DOHH2 (cell line): ENCODE measurements around the gene NIM1K.

ENCODE experiments used
- H3F3A ChIP-seq: fragments of 200-600 bp; sonication (generic), shearing (Covaris generic); 2 replicates; pipeline ENCODE4 v1.6.0; 2016; ENCODE audit warnings: antibody characterized with exemption, mild to moderate bottlenecking; ENCODE audit not compliant: control insufficient read depth, insufficient read depth
- H3K27ac ChIP-seq: fragments of 200-600 bp; sonication (generic); 2 replicates; pipeline ENCODE4 v1.5.1; 2014; ENCODE audit warnings: low read depth, mild to moderate bottlenecking, low read length, moderate library complexity
- H3K27me3 ChIP-seq: fragments of 200-600 bp; sonication (generic); 2 replicates; pipeline ENCODE4 v1.6.1; 2014; ENCODE audit warnings: mild to moderate bottlenecking, low read length, mixed read lengths; ENCODE audit not compliant: control insufficient read depth
- H3K36me3 ChIP-seq: fragments of 200-600 bp; sonication (generic); 2 replicates; pipeline ENCODE4 v1.6.1; 2014; ENCODE audit warnings: mild to moderate bottlenecking, low read length, moderate library complexity, mixed read lengths; ENCODE audit not compliant: control insufficient read depth
- H3K4me1 ChIP-seq: fragments of 200-600 bp; sonication (generic); 2 replicates; pipeline ENCODE4 v1.6.1; 2014; ENCODE audit warnings: mild to moderate bottlenecking, low read length, mixed read lengths; ENCODE audit not compliant: control insufficient read depth
- H3K4me2 ChIP-seq: fragments of 200-600 bp; sonication (generic); 2 replicates; pipeline ENCODE4 v1.6.0; 2014; ENCODE audit warnings: mild to moderate bottlenecking, low read length, moderate library complexity
- H3K4me3 ChIP-seq: fragments of 200-600 bp; sonication (generic); 2 replicates; pipeline ENCODE4 v1.5.1; 2014; ENCODE audit warnings: mild to moderate bottlenecking, low read length, mixed read lengths
- H3K79me2 ChIP-seq: fragments of 200-600 bp; sonication (generic); 2 replicates; pipeline ENCODE4 v1.6.1; 2014; ENCODE audit warnings: mild to moderate bottlenecking, low read length, mixed read lengths; ENCODE audit not compliant: control insufficient read depth
- H3K9me2 ChIP-seq: fragments of 200-600 bp; sonication (generic); replicated peaks from 2 replicates; pipeline ENCODE4 v1.6.1; 2014; ENCODE audit warnings: mild to moderate bottlenecking, low read length, mixed read lengths; ENCODE audit not compliant: control insufficient read depth
- H3K9me3 ChIP-seq: fragments of 200-600 bp; sonication (generic); 2 replicates; pipeline ENCODE4 v1.6.1; 2014; ENCODE audit warnings: antibody characterized with exemption, low read length, mixed read lengths; ENCODE audit not compliant: control insufficient read depth, insufficient read depth
- H4K20me1 ChIP-seq: fragments of 200-600 bp; sonication (generic); 2 replicates; pipeline ENCODE4 v1.6.0; 2014; ENCODE audit warnings: low read depth, mild to moderate bottlenecking, antibody characterized with exemption, low read length, moderate library complexity; ENCODE audit not compliant: control insufficient read depth, insufficient read depth
- EZH2phosphoT487 ChIP-seq: fragments of 200-600 bp; sonication (generic); IDR thresholded peaks from 2 replicates; pipeline ENCODE4 v1.6.1; 2017; ENCODE audit warnings: borderline replicate concordance, mild to moderate bottlenecking, antibody characterized with exemption, low read length, moderate library complexity, mixed read lengths
- TF ChIP-seq, protein P1 (sequence below): fragments of 200-600 bp; sonication (generic); IDR thresholded peaks from one replicate; pipeline ENCODE4 v1.5.1; 2014; ENCODE audit warnings: antibody characterized with exemption, mild to moderate bottlenecking, low read depth, low read length; ENCODE audit not compliant: poor library complexity, severe bottlenecking

Gene NIM1K

DNA sequence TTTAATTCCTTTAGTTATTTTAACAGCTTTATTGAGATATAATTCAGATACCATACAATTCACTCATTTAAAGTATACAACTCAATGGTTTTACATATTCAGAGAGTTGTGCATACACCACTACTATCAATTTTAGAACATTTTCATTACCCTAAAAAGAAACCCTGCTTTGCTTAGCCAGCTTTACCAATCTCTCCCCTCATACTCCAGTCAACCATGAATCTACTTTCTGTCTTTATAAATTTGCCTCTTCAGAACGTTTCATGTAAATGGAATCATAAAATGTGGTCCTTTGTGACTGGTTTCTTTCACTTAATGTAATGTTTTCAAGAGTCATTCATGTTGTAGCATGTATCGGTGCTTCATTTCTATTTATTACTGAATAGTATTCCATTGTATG is 24.9 kb downstream of the NIM1K start:
- no peak overlapping the region for H3K4me3 ChIP-seq
- no peaks in the 10 kb centered on the region for H3F3A ChIP-seq
- H3K4me1 ChIP-seq = no peaks in the 10 kb centered on the region
- H4K20me1 ChIP-seq = no peaks in the 10 kb centered on the region
- H3K27ac ChIP-seq = no peak overlapping the region
- no peaks in the 10 kb centered on the region for H3K9me2 ChIP-seq
- TF ChIP-seq EZH2phosphoT487 = no peak
- TF ChIP-seq, protein P1, sequence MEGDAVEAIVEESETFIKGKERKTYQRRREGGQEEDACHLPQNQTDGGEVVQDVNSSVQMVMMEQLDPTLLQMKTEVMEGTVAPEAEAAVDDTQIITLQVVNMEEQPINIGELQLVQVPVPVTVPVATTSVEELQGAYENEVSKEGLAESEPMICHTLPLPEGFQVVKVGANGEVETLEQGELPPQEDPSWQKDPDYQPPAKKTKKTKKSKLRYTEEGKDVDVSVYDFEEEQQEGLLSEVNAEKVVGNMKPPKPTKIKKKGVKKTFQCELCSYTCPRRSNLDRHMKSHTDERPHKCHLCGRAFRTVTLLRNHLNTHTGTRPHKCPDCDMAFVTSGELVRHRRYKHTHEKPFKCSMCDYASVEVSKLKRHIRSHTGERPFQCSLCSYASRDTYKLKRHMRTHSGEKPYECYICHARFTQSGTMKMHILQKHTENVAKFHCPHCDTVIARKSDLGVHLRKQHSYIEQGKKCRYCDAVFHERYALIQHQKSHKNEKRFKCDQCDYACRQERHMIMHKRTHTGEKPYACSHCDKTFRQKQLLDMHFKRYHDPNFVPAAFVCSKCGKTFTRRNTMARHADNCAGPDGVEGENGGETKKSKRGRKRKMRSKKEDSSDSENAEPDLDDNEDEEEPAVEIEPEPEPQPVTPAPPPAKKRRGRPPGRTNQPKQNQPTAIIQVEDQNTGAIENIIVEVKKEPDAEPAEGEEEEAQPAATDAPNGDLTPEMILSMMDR = no peak
- peaks cover 5% of the 10 kb centered on the region; the same call in 1 of the 2 replicates for H3K27me3 ChIP-seq
- no peaks in the 10 kb centered on the region for H3K36me3 ChIP-seq
- no peaks in the 10 kb centered on the region for H3K79me2 ChIP-seq
- no peaks in the 10 kb centered on the region for H3K9me3 ChIP-seq
- H3K4me2 ChIP-seq = no peak overlapping the region

DNA sequence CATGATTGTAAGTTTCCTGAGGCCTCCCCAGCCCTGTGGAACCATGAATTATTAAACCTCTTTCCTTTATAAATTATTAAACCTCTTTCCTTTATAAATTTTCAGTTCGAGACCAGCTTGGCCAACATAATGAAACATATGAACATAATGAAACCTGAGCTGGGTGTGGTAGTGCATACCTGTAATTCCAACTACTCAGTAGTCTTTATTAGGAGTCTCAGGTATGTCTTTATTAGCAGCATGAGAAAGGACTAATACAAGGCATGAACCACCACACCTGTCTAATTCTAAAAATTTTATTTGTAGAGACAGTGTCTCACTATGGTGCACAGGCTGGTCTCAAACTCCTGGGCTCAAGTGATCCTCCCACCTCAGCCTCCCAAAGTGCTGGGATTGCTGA is 27.1 kb downstream of the NIM1K start:
- H3K9me3 ChIP-seq = no peaks in the 10 kb centered on the region
- H3K4me1 ChIP-seq = no peaks in the 10 kb centered on the region
- H3K4me3 ChIP-seq = no peak overlapping the region
- H3K27me3 ChIP-seq = peaks cover 5% of the 10 kb centered on the region; the same call in 1 of the 2 replicates
- H3K4me2 ChIP-seq = no peak overlapping the region
- no peaks in the 10 kb centered on the region for H4K20me1 ChIP-seq
- H3K36me3 ChIP-seq = no peaks in the 10 kb centered on the region
- H3K9me2 ChIP-seq = no peaks in the 10 kb centered on the region
- no peaks in the 10 kb centered on the region for H3K79me2 ChIP-seq
- no peak for TF ChIP-seq EZH2phosphoT487
- TF ChIP-seq, protein P1 = no peak
- H3F3A ChIP-seq = no peaks in the 10 kb centered on the region
- H3K27ac ChIP-seq = no peak overlapping the region

DNA sequence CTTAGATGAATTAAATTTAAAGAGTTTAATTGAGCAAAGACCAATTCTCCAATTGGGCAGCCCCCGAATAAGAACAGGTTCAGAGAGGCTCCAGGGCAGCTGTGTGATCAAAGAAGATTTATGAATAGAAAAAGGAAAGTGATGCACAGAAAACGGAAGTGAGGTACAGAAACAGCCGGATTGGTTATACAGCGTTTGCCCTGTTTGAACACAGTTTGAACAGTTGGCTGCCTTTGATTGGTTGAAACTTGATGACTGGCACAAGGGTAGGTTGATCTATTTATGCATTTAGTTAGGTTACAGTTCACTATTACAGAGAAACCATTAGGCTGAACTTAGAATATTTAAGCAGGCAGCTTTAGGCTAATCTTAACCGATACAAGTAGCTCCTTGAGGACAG is 29.5 kb downstream of the NIM1K start:
- Histone ChIP-seq H3K4me3 (no peak overlapping the region), H3K36me3 (no peaks in the 10 kb centered on the region)
- TF ChIP-seq, protein P1 = no peak
- TF ChIP-seq EZH2phosphoT487 = no peak

More for the DNA sequence above, 29.5 kb downstream of the NIM1K start:
- H3K9me2 ChIP-seq = no peaks in the 10 kb centered on the region
- H3K4me2 ChIP-seq = no peak overlapping the region
- no peaks in the 10 kb centered on the region for H3K4me1 ChIP-seq
- no peaks in the 10 kb centered on the region for H3K9me3 ChIP-seq
- no peaks in the 10 kb centered on the region for H3K79me2 ChIP-seq
- H3F3A ChIP-seq = no peaks in the 10 kb centered on the region
- H3K27ac ChIP-seq = no peak overlapping the region
- H4K20me1 ChIP-seq = no peaks in the 10 kb centered on the region
- H3K27me3 ChIP-seq = peaks cover 1% of the 10 kb centered on the region; the same call in 1 of the 2 replicates
